ENCODE measurements around the gene AP1M1. TPM values are rescaled to one million over a fixed set of nuclear protein-coding genes. Genes with fewer than 3 reads are reported as not detected.

AP1M1 gene
- total and polyA plus RNA-seq, 4 donors, result 31.2 to 85.7 (median 54.2) TPM

- Histone ChIP-seq H3K4me1 (ENCODE audit: control insufficient read depth in 5 of 5, insufficient read depth in 5 of 5, low read length in 5 of 5) (peaks cover 0 to 15% (median 6%) of the 10 kb centered on the region in 5 donors), H3K9me3 (ENCODE audit: control insufficient read depth in 4 of 4, insufficient read depth in 3 of 4, low read length in 3 of 4) (no peaks in the 10 kb centered on the region), H3K27ac (ENCODE audit: low read depth in 1 of 2, low read length in 1 of 2) (peak overlapping the region in 1 of 2 donors; percentile 21), H3K36me3 (ENCODE audit: control insufficient read depth in 4 of 4, insufficient read depth in 4 of 4, low read length in 4 of 4) (no peaks in the 10 kb centered on the region), H3K9ac (ENCODE audit: insufficient read depth in 1 of 2, low read length in 2 of 2) (no peak overlapping the region), H3K4me3 (no peak overlapping the region), H3K27me3 (ENCODE audit: control insufficient read depth in 3 of 3, insufficient read depth in 3 of 3, low read length in 2 of 3) (no peaks in the 10 kb centered on the region)
- 40 to 64% methylated on average over 8 of the region's 8 CpGs for WGBS, 2 donors
- TF ChIP-seq CTCF (IDR thresholded peaks at IDR 0.05; ENCODE audit: control extremely low read depth, extremely low read depth), result no peak
- DNase-seq, result peak in 2 of 3 donors; percentile 42 to 59
- ATAC-seq (ENCODE audit: insufficient read depth, low FRiP score), result no peak
Observed at GRCh38 chr19:16262618-16263017, 64.9 kb downstream of the AP1M1 start.

DNA sequence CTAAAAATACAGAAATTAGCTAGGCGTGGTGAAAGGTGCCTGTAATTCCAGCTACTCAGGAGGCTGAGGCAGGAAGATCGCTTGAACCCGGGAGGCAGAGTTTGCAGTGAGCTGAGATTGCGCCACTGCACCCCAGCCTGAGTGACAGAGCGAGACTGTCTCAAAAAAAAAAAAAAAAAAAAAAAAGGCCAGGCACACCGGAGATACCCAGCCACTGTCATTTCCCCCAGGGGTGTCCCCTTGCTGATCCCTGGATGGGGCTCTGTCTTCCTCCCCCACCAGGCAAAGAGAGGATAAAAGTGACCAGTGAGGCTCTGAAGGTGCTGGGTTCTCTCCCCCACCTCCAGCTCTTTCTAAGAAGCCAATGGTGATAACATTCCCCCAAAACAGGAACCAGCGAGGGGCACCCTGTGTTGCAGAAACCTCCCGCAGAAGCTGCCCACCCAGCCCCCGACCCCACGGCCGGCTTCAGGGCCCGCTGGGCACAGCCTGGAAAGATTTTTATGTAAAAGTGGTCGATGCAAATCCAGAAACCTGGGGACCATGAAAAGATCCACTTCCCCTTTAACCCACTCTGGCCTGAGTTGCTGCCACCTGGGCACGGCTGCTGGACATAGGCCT lies 65.5 kb downstream of the AP1M1 start:
- ATAC-seq (ENCODE audit: insufficient read depth, low FRiP score) (no peak), DNase-seq (no peak)
- no peak overlapping the region for H3K27ac ChIP-seq (ENCODE audit: low read depth in 1 of 2, low read length in 1 of 2)
- 30 to 58% methylated on average over 14 of the region's 14 CpGs for WGBS, 2 donors
- H3K9me3 ChIP-seq (ENCODE audit: control insufficient read depth in 4 of 4, insufficient read depth in 3 of 4, low read length in 3 of 4), result no peaks in the 10 kb centered on the region
- H3K27me3 ChIP-seq (ENCODE audit: control insufficient read depth in 3 of 3, insufficient read depth in 3 of 3, low read length in 2 of 3), result no peaks in the 10 kb centered on the region
- TF ChIP-seq CTCF (IDR thresholded peaks at IDR 0.05; ENCODE audit: control extremely low read depth, extremely low read depth), result no peak
- H3K9ac ChIP-seq (ENCODE audit: insufficient read depth in 1 of 2, low read length in 2 of 2), result no peak overlapping the region
- peaks cover 0 to 13% (median 6%) of the 10 kb centered on the region in 5 donors for H3K4me1 ChIP-seq (ENCODE audit: control insufficient read depth in 5 of 5, insufficient read depth in 5 of 5, low read length in 5 of 5)
- H3K36me3 ChIP-seq (ENCODE audit: control insufficient read depth in 4 of 4, insufficient read depth in 4 of 4, low read length in 4 of 4), result no peaks in the 10 kb centered on the region
- no peak overlapping the region for H3K4me3 ChIP-seq

DNA sequence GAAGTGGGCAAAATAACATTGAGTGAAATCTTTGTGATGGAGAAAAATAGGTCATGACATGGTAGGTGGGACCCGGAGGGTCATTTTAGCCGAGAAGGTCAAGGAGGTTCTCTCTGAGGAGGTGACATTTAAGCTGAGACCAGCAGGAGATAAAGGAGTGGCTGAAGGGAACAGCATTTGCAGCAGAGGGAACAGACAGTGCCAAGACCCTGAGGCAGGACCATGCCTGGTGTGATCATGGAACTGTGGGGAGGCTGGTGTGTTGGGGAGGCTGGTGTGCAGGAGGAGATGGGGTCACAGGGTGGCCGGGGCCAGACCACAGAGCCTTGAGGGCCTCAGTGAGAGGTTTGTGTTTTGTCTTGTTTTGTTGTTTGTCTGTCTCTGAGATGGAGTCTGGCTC lies 67.5 kb downstream of the AP1M1 start:
- Histone ChIP-seq H3K4me3 (no peak overlapping the region), H3K27ac (ENCODE audit: low read depth in 1 of 2, low read length in 1 of 2) (no peak overlapping the region), H3K9ac (ENCODE audit: insufficient read depth in 1 of 2, low read length in 2 of 2) (no peak overlapping the region), H3K4me1 (ENCODE audit: control insufficient read depth in 5 of 5, insufficient read depth in 5 of 5, low read length in 5 of 5) (peaks cover 0 to 10% (median 6%) of the 10 kb centered on the region in 5 donors), H3K27me3 (ENCODE audit: control insufficient read depth in 3 of 3, insufficient read depth in 3 of 3, low read length in 2 of 3) (no peaks in the 10 kb centered on the region), H3K9me3 (ENCODE audit: control insufficient read depth in 4 of 4, insufficient read depth in 3 of 4, low read length in 3 of 4) (no peaks in the 10 kb centered on the region), H3K36me3 (ENCODE audit: control insufficient read depth in 4 of 4, insufficient read depth in 4 of 4, low read length in 4 of 4) (no peaks in the 10 kb centered on the region)
- ATAC-seq (ENCODE audit: insufficient read depth, low FRiP score) (no peak), DNase-seq (no peak)
- 87 to 94% methylated on average over 3 of the region's 3 CpGs for WGBS, 2 donors
- TF ChIP-seq CTCF (IDR thresholded peaks at IDR 0.05; ENCODE audit: control extremely low read depth, extremely low read depth), result no peak

Measured in lung (tissue), 12 donors.